OCI-LY1 (cell line): Measurements from ENCODE around the gene PLPPR4.

Source experiments
- CTCF ChIP-seq: fragments of 200-600 bp; sonication (generic), shearing (Covaris generic); IDR thresholded peaks from 2 replicates; pipeline ENCODE4 v1.5.1; 2017; ENCODE audit warnings: mild to moderate bottlenecking, antibody characterized with exemption, low read length, moderate library complexity, mixed read lengths
- EZH2 ChIP-seq: fragments of 200-600 bp; sonication (generic), shearing (Covaris generic); IDR thresholded peaks from 2 replicates; pipeline ENCODE4 v1.8.0; 2017; ENCODE audit warnings: borderline replicate concordance, mixed run types, mild to moderate bottlenecking, antibody characterized with exemption, low read length, moderate library complexity, mixed read lengths

- TF ChIP-seq CTCF (no peak), EZH2 (no peak)
Measured at GRCh38 chr1:99232172-99232571, 32.1 kb upstream of the PLPPR4 start.
